ENCODE measurements around the gene GNB1.
"Not testable (repeated sequence)": the region's sequence is repeated elsewhere in the genome, so short reads cannot be mapped to it uniquely, and the experiment has no call there.

GNB1 gene

GRCh38 chr1:1857096-1857703 lies 33.7 kb downstream of the GNB1 start:
- DNase-seq, result no peak

GRCh38 chr1:1856161-1856560 lies 34.7 kb downstream of the GNB1 start:
- DNase-seq, result not testable (repeated sequence)

- DNase-seq, result no peak
Measured at GRCh38 chr1:1853593-1854257, 37.2 kb downstream of the GNB1 start.

- DNase-seq, result no peak
Measured at GRCh38 chr1:1852619-1853414, 38.1 kb downstream of the GNB1 start.

- DNase-seq, result no peak
Measured at GRCh38 chr1:1847890-1848289, 43.0 kb downstream of the GNB1 start.

- DNase-seq, result no peak
Measured at GRCh38 chr1:1847061-1847850, 43.6 kb downstream of the GNB1 start.

- DNase-seq, result no peak
Measured at GRCh38 chr1:1846386-1846918, 44.4 kb downstream of the GNB1 start.

- DNase-seq, result no peak
Measured at GRCh38 chr1:1842360-1843146, 48.3 kb downstream of the GNB1 start.

- no peak for DNase-seq
Measured at GRCh38 chr1:1841575-1841995, 49.3 kb downstream of the GNB1 start.

- no peak for DNase-seq
Measured at GRCh38 chr1:1839311-1839965, 51.4 kb downstream of the GNB1 start.

GRCh38 chr1:1836119-1836518 lies 54.8 kb downstream of the GNB1 start:
- no peak for DNase-seq

GRCh38 chr1:1835546-1835945 lies 55.3 kb downstream of the GNB1 start:
- DNase-seq, result no peak

GRCh38 chr1:1833916-1834325 lies 57.0 kb downstream of the GNB1 start:
- no peak for DNase-seq

- no peak for DNase-seq
Measured at GRCh38 chr1:1833456-1833855, 57.4 kb downstream of the GNB1 start.

GRCh38 chr1:1832820-1833219 lies 58.1 kb downstream of the GNB1 start:
- DNase-seq, result no peak

- no peak for DNase-seq
Measured at GRCh38 chr1:1832166-1832565, 58.7 kb downstream of the GNB1 start.

GRCh38 chr1:1827089-1827848 lies 63.6 kb downstream of the GNB1 start:
- no peak for DNase-seq

GRCh38 chr1:1826356-1827088 lies 64.4 kb downstream of the GNB1 start:
- DNase-seq, result no peak

- DNase-seq, result no peak
Measured at GRCh38 chr1:1825217-1825616, 65.7 kb downstream of the GNB1 start.

- DNase-seq, result no peak
Measured at GRCh38 chr1:1819762-1820161, 71.1 kb downstream of the GNB1 start.
